Activated T-helper 1 cell treated with Interleukin-2 at 50 U/mL for 16 hours (primary cell): ENCODE data around the gene DSCAML1.

Experiments used
- DNase-seq: peaks from one replicate; pipeline ENCODE4 v3.0.0-alpha.2; 2020; ENCODE audit warnings: low read depth

Gene DSCAML1

GRCh38 chr11:117546431-117547194 is 250.4 kb downstream of the DSCAML1 start:
- no peak for DNase-seq

DNA sequence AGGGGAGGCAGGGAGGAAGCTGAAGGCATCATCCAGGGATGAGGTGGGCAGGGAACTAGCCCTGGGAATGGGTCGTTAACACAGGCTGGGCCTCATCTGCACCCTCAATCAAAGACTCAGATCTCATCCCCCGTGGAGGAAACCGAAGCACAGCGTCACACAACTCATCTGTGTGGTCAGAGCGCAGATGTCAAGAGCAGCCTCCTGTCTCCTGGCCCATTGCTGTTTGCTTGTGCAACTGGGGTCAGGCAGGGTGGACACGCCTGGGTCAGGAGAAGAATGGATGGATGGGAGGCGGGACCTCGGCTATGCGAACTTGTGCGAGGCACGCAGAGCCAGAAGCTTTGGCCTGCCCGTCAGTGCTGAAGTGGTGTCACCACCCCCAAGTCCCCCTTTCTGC is 251.3 kb downstream of the DSCAML1 start:
- DNase-seq, result no peak

DNA sequence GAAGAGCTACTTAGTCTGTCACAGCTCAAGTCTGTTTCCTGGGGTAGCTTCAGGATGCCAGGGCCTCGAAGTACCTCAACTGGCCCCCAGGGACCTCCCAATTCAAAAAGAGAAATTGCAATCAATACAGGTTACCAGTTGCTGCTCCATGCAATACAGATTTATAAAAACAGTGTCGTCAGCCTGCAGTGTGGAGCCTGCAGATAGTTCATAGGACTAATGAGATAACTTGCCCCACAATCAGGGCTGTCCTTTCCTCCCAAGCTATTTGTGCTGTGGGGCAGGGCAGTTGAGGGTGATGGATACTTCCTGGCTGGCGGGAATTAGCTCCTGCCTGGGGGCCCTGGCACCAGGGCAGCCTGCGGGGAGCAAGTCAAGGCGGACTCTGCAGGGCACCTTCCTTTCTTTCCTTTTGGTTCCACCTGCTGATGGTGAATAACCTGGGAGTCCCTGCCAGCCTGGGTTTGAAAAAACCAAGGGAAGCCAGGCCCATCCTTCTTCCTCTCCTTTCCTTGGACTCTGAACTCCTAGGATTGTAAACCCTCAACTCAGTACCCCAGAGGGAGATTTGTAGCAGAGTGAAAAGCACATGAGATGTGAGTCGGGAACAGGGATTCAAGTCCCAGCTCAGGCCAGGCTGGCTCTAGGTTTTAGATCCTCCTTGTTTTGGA is 252.8 kb downstream of the DSCAML1 start:
- DNase-seq, result no peak

DNA sequence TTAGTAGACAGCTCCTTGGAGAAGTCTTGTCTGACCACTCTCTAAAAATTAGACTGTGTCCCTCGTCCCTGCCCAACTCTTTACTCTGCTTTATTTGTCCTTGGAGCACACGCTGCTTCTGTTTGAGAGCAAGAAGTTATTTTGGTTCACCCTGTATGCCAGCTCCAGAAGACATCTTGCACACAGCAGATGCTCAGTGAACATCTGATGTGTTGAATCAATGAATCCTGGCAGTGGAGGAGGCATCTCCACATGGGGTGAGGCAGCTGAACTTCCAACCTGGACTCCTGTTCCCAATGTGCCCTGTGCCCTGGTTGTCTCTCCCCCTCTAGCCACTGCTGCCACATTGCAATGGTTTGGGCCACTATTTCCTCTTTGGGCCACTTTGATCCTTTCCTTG is 255.8 kb downstream of the DSCAML1 start:
- DNase-seq, result no peak

GRCh38 chr11:117538263-117539135 is 258.5 kb downstream of the DSCAML1 start:
- DNase-seq, result no peak

- no peak for DNase-seq
These were observed 261.1 kb downstream of the DSCAML1 start for GRCh38 chr11:117535850-117536411.

DNA sequence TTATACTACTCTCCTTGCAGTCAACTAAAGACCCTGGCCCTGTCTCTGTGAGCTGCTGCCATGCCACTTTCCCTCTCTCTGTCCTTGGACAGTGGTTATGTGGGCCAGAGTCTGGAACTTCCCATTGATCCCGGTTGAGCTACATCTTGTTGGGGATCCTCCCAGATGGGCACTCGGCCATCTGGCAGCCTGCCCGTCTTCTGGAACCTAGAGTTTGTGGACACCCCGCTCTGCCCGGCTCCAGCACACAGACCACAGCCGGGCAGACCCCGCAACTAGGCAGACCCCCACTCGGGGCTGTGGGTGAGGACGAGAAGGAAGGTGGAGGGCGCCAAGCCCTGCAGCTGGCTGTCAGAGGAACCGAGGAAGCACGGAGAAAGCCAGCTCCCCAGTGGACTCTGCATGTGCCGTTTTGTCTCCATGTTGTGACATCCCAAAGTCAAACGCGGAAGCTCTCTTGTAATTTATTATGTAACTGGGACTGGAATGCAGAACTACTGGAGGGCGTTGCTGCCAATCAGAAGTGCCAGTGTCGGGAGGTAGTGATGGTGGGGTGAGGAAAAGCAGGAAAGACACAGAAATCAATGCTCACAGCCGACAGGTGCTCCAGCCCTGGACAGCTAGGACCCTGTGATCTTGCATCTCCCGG is 261.7 kb downstream of the DSCAML1 start:
- no peak for DNase-seq

DNA sequence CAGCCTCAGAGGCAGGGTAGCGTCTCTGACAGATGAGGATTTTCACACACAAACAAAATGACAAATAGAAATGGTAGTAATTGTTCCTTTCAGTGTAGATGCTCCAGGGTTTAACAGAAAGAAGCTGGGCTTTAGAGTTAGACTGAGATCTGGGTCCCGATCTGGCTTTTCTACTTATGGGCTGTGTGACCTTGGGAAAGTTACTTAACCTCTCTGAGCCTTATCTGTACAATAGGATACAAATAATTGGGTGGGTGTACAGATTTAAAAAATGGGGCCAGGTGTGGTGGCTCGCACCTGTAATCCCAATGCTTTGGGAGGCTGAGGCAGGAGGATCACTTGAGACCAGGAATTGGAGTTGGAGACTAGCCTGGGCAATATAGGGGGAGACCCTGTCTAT is 264.4 kb downstream of the DSCAML1 start:
- DNase-seq, result no peak

DNA sequence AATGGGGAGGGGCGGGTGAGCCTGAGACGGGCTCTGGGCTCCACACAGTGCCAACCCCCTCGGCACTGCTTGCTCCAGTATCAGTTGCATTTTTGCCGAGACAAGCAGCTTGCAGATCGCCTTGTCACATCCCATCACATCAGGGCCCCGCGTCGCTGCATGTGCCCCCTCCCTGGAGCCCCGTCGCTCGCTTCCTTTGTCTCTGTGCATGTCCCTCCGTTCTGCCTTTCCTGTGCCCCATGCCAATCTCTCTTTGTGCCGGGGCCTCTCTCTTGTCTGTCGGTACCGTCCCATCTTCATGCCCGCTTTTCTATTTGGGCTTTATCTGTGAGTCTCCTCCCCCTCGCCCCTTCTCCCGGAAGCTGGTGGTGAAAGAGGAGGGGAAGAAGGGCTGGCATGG is 267.2 kb downstream of the DSCAML1 start:
- DNase-seq, result no peak

- DNase-seq, result no peak
These were observed 268.8 kb downstream of the DSCAML1 start for GRCh38 chr11:117528097-117528721.

- DNase-seq, result no peak
These were observed 269.7 kb downstream of the DSCAML1 start for GRCh38 chr11:117527271-117527670.

DNA sequence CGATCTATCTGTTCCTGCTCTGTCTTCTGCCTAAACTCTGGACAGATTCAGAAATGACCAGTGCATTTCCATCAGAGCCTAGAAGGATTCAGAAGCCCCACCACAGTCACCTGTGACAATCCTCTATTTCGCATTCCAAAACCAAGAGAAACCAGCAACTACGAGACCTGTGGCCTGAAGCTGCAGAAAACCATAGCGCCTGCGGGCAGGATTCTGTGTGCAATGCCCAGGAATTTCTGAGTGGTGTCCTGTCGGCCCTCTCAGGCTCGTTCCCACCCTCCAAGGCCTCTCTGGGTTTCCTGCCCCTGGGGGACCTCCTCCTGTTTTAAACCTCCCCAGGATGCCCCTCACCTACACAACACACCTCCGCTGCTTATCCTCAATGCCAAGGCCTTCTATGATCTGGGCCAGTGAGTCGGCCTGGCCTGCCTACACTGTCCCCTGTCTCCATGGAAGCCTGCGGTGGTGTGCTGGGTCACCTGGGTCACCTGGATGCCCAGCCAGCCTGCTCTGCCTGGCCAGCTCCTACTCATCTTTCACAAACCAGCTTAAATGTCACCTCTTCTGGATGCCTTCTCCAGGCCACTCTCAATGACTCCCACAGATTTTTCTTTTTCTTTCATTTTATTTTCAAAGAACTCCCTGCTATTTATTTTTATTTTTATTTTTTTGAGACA is 271.0 kb downstream of the DSCAML1 start:
- no peak for DNase-seq

DNA sequence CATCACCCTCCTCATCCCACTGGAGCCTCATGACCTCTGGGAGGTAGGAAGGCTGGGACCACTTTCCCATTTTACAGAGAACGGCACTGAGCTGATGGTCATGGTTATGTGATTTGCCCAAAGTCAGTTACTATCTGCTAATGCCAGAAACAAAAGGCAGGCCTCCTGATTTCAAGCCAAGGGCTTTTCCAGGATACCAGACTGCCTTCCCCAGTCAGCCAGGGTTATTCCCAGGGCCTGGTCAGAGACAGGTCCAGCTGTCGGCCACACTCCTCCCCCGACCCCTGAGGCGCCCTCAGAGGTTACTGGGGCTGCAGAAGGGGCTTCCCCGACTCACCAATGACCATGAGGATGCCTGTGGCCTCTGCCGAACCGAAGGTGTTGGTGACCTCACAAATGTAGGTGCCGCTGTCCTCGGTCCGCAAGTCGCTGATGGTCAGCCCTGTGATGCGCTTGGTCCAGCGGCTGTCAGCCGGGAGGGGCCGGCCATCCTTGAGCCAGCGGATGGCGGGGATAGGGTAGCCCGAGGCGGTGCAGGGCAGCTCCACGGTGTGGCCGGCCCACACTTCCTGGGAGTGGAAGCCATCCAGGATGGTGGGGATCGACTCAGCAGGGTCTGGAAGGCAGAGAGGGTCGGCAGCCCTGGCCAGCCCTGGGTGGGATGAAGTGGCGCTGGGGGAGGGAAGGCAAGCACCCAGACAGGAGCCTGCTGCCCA is 272.4 kb downstream of the DSCAML1 start:
- no peak for DNase-seq

DNA sequence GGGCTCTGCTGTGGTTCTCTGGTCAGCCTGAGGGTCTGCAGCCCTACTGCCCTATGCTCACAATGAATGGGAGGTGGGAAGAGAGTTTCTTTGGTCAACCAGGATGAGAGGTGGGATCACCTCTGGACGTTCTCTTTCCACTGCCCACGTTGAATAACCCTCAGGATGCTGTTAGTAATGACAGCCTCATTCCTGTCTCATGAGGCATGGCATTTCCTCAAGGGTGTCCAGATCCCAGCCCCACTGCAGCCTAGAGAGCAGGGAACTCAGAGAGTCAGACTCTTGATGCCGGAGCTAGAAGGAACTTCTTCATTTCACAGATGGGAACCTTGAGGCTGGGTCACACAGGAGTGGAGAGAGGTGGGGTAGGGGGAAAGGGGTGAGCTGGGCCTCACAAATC is 273.3 kb downstream of the DSCAML1 start:
- no peak for DNase-seq

GRCh38 chr11:117521974-117522373 is 275.0 kb downstream of the DSCAML1 start:
- DNase-seq, result no peak

DNA sequence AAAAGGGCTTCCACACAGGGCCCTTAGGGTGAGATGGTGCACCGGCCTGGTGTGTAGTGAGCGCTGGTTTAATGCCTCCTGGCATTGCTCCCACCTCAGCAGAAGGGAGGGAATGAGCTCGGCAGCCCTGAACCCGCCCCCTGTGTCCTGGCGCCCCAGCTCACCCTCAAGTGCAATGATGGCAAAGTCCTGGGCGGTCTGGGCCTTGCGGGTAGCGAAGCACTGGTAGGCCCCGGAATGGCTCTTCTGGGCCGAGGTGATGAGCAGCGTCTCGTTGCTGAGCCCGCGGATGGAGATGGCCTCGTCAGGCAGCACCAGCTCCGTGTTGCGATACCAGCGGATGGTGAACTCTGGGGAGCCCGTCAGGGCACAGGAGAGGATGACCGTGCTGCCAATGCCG is 276.1 kb downstream of the DSCAML1 start:
- DNase-seq, result no peak

DNA sequence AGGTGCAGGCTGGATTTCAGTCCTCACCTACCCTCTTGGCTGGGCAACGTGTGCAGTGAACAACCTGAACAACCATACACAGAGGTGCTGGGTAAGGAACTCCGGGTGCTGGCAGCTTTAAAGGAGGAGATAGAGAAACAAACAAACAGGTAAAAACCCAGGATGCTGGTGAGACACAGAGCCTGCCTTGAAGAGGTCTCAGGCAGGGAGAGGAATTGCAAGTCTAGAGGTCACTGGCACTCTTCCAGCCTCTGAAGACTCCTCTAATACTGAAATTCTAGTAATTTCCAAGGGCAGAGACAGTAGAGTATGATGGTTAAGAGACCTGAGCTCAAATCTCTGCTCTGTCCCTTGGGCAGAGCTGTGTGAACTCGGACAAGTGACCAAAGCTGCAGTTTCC is 276.8 kb downstream of the DSCAML1 start:
- DNase-seq, result no peak

GRCh38 chr11:117519590-117519989 is 277.4 kb downstream of the DSCAML1 start:
- no peak for DNase-seq

- no peak for DNase-seq
These were observed 277.8 kb downstream of the DSCAML1 start for GRCh38 chr11:117519170-117519569.

DNA sequence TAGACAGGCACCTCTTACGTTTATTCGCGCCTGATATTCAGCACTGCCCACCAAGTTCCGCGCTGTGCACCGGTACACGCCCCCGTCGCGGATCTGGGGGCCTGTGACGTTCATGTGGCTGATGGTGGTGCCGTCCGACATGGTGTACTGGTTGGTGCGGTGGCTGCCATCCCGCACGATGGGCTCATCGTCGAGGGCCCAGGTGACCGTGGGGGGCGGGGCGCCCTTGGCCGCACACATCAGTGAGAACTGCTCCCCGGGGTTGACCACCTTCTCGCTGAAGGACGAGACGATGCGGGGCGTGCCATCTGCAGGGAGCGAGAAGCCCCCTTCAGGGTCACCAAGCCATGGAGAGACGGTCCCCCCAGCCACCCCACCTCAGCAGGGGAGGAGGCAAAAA is 278.6 kb downstream of the DSCAML1 start:
- no peak for DNase-seq
